Kidney (tissue), 14 donors: ENCODE data around the gene MED9. TPM values are rescaled to one million over a fixed set of nuclear protein-coding genes. Genes with fewer than 3 reads are reported as not detected.

ENCODE experiments used
- DNase-seq, 5 donors: peaks; one replicate each; pipeline ENCODE4 v3.0.0-alpha.2; 2013 to 2020
- FAIRE-seq: peaks from 2 replicates; lab custom pipeline; 2012; peaks lifted over from hg19 to GRCh38; lab: Jason Lieb, UNC
- H3K27ac ChIP-seq, 2 donors: one replicate each; pipeline ENCODE4 v1.7.0; 2013; ENCODE audit warnings: low read depth in 2 of 2, low read length in 2 of 2, inconsistent platforms in 1 of 2
- H3K27me3 ChIP-seq: one replicate; pipeline ENCODE4 v1.7.1; 2013; ENCODE audit warnings: low read length, inconsistent platforms; ENCODE audit not compliant: control insufficient read depth, insufficient read depth
- H3K36me3 ChIP-seq, 3 donors: one replicate each; pipeline versions ENCODE4 v1.7.0 to v1.7.1; 2013; ENCODE audit warnings: low read length in 3 of 3, control low read depth in 1 of 3, inconsistent platforms in 1 of 3; ENCODE audit not compliant: insufficient read depth in 3 of 3, control insufficient read depth in 2 of 3
- H3K4me1 ChIP-seq, 3 donors: one replicate each; pipeline versions ENCODE4 v1.7.0 to v1.7.1; 2013; ENCODE audit warnings: low read length in 3 of 3, inconsistent platforms in 1 of 3, low read depth in 1 of 3; ENCODE audit not compliant: control insufficient read depth in 2 of 3, insufficient read depth in 2 of 3
- H3K4me3 ChIP-seq, 3 donors: one replicate each; pipeline versions ENCODE4 v1.7.0 to v1.8.1; 2013; ENCODE audit warnings: low read length in 3 of 3, control low read depth in 1 of 3, inconsistent platforms in 1 of 3
- H3K9ac ChIP-seq, 3 donors: one replicate each; pipeline versions ENCODE4 v1.7.0 to v1.7.1; 2013; ENCODE audit warnings: low read length in 3 of 3, control low read depth in 1 of 3, inconsistent platforms in 1 of 3
- H3K9me3 ChIP-seq, 3 donors: one replicate each; pipeline versions ENCODE4 v1.7.0 to v1.7.1; 2013; ENCODE audit warnings: low read length in 3 of 3, control low read depth in 1 of 3, inconsistent platforms in 1 of 3; ENCODE audit not compliant: control insufficient read depth in 2 of 3, insufficient read depth in 1 of 3
- intact Hi-C: fragments of 100-400 bp; cut with DNase I; formaldehyde crosslinking; loops from one replicate; pipeline ENCODE4 v1.11.1; 2022
- polyA plus RNA-seq: library from polyadenylated mRNA; stranded (reverse); fragments of 350-450 nt; fragmentation: Illumina TruSeq; extraction: RNeasy Lipid Tissue Mini Kit (QIAGEN cat#74804); gene quantifications from one replicate; pipeline ENCODE4 v1.2.3, GENCODE V29; 2014; ENCODE audit warnings: low read depth, low replicate concordance; ENCODE audit not compliant: insufficient read depth
- total RNA-seq: library from RNA; stranded (reverse); fragmentation: NEBNext Ultra II Directional; extraction: Animal tissue kit (Norgen Biotek cat#: 25700); gene quantifications from one replicate; pipeline ENCODE4 v1.2.1, GENCODE V29; 2021
- TF ChIP-seq, protein P1 (sequence below): IDR thresholded peaks from 3 replicates; pipeline ENCODE4 v1.5.1; 2012; ENCODE audit warnings: mild to moderate bottlenecking, moderate library complexity, borderline replicate concordance; ENCODE audit not compliant: insufficient read depth; ENCODE audit errors: extremely low read depth
- donor health status: control.
- donor health status: control.
- donor health status: control.
- donor health status: control.
- donor health status: control.
- donor health status: DM: yes; HTN: yes; CAD: no.
- donor health status: Normal renal cell carcinoma (clear cell type).

MED9 gene
- total and polyA plus RNA-seq, 2 donors from 2014 or later = 20.8 to 24.5 TPM

DNA sequence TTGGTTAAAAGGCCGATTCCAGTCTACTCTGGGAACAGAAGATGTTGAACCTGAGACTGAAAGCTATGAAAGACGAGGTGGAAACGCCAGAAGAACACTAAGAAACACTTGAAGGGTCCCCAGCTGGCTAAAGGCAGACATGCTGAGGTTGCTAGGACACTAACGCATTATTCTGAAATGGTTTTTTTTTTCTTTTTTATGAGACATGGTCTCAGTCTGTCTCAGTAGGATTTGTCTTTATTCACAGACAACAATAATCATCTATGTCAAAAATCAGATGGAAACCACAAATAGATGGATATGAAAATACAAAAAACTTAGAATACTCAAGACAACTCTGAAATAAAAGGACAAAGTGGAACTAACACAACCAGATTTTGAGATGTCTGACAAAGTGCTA is 54.4 kb downstream of the MED9 start:
- Histone ChIP-seq H3K36me3 (no peaks in the 10 kb centered on the region), H3K9me3 (no peaks in the 10 kb centered on the region), H3K4me1 (peaks cover 0 to 4% (median 0%) of the 10 kb centered on the region in 3 donors), H3K27ac (no peak overlapping the region), H3K4me3 (no peak overlapping the region), H3K27me3 (no peaks in the 10 kb centered on the region), H3K9ac (no peak overlapping the region)
- DNase-seq (no peak), FAIRE-seq (no peak)
- intact Hi-C loops = no loop called here
- TF ChIP-seq, protein P1, sequence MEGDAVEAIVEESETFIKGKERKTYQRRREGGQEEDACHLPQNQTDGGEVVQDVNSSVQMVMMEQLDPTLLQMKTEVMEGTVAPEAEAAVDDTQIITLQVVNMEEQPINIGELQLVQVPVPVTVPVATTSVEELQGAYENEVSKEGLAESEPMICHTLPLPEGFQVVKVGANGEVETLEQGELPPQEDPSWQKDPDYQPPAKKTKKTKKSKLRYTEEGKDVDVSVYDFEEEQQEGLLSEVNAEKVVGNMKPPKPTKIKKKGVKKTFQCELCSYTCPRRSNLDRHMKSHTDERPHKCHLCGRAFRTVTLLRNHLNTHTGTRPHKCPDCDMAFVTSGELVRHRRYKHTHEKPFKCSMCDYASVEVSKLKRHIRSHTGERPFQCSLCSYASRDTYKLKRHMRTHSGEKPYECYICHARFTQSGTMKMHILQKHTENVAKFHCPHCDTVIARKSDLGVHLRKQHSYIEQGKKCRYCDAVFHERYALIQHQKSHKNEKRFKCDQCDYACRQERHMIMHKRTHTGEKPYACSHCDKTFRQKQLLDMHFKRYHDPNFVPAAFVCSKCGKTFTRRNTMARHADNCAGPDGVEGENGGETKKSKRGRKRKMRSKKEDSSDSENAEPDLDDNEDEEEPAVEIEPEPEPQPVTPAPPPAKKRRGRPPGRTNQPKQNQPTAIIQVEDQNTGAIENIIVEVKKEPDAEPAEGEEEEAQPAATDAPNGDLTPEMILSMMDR = no peak

DNA sequence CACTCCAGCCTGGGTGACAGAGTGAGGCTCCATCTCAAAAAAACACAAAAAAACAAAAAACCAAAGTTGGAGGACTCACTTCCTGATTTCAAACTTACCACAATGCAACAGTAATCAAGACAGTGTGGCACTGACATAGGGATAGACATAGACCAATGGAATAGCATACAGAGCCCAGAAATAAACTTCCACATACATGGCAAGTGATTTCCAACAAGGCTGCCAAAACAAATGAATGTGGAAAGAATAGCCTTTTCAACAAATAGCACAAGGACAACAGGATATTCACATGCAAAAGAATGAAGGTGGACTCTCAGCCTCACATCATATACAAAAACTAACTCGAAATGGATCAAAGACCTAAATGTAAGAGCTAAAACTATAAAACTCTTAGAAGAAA is 56.2 kb downstream of the MED9 start:
- H3K9ac ChIP-seq = no peak overlapping the region
- H3K27ac ChIP-seq = no peak overlapping the region
- TF ChIP-seq, protein P1 = no peak
- H3K27me3 ChIP-seq = no peaks in the 10 kb centered on the region
- intact Hi-C loops = no loop called here
- no peaks in the 10 kb centered on the region for H3K36me3 ChIP-seq
- H3K9me3 ChIP-seq = no peaks in the 10 kb centered on the region
- H3K4me1 ChIP-seq = peaks cover 0 to 4% (median 0%) of the 10 kb centered on the region in 3 donors
- DNase-seq = no peak
- no peak for FAIRE-seq
- H3K4me3 ChIP-seq = no peak overlapping the region

DNA sequence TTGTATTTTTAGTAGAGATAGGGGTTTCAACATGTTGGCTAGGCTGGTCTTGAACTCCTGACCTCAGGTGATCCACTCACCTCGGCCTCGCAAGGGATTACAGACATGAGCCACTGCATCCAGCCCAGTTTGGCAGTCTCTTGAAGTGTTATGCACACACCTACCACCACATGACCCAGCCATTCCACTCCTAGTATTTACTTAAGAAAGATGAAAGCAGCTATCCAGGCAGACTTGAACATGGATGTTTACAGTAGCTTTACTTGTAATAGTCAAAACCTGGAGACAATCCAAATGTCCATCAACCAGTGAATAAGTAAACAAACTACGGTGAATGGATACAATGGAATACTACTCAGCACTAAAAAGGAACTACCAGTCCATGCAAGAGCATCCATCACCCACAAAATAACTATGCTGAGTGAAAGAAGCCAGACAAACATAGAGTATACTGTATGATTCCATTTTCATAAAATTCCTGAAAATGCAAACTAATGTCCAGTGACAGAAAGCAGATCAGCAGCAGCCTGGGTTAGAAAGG is 57.2 kb downstream of the MED9 start:
- intact Hi-C loops = no loop called here
- TF ChIP-seq, protein P1 = no peak
- no peak overlapping the region for H3K4me3 ChIP-seq
- FAIRE-seq (no peak), DNase-seq (no peak)
- no peaks in the 10 kb centered on the region for H3K27me3 ChIP-seq
- H3K36me3 ChIP-seq = no peaks in the 10 kb centered on the region
- no peak overlapping the region for H3K9ac ChIP-seq
- no peaks in the 10 kb centered on the region for H3K9me3 ChIP-seq
- H3K27ac ChIP-seq = no peak overlapping the region
- peaks cover 0 to 4% (median 0%) of the 10 kb centered on the region in 3 donors for H3K4me1 ChIP-seq

DNA sequence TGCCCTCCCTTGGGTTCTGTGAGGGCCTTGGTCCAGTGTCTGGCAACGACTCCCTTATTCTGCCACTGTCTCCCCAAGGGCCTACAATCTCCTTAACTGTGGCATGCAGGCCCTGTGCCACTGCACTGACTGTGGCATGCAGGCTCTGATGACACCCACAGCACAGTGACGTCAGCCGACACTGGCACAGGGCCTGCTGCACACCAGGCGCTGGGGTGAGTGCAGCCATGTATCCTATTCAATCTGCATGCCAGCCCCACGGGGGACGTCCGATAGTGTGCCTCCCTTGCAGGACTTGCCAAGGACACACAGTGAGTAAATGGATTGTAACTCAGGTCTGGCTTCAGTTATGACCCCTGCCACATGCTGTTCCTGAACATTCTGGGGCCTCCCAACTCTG is 59.2 kb downstream of the MED9 start:
- intact Hi-C loops = no loop called here
- H3K27ac ChIP-seq = no peak overlapping the region
- H3K4me1 ChIP-seq = no peaks in the 10 kb centered on the region
- H3K9ac ChIP-seq = no peak overlapping the region
- FAIRE-seq (no peak), DNase-seq (no peak)
- no peaks in the 10 kb centered on the region for H3K27me3 ChIP-seq
- TF ChIP-seq, protein P1 = no peak
- no peak overlapping the region for H3K4me3 ChIP-seq
- no peaks in the 10 kb centered on the region for H3K36me3 ChIP-seq
- no peaks in the 10 kb centered on the region for H3K9me3 ChIP-seq
